ENCODE data around the gene SSBP3. TPM values are rescaled to one million over a fixed set of nuclear protein-coding genes. Genes with fewer than 3 reads are reported as not detected.

The SSBP3 gene
- total and polyA plus RNA-seq, 2 of the 13 experiments (the other 11 are each of a cell fraction or from before 2014, with no cell fraction given), result 8.5 to 17.6 TPM

DNA sequence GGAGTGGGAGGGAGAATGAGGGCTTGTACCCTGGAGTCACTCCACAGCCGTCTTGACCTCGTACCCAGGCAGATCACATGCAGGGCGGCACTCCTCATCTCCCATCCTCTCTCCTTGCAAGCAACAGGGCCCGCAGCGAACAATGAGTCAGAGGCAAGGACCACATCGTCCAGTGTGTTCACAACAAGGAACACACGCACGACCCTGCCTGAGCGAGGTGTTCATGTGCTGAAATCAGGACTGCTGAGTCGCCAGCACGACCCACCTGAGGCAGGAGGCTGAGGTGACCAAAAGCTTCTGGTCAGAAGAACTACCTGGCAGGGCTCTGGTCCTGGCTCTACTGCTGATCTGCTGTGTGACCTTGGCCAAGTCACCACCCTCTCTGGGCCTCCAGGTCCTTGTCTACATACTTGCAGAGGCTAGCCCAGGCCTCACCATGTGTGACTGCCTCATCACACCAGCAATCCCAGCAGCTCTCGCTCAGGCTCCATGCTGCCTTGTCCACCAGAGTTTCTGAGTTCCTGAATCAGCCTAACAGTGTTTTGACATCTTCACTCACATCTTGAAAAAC is 78.0 kb downstream of the SSBP3 start:
- intact Hi-C loops (cut with micrococcal nuclease; ENCODE audit: unreplicated experiment), result no loop called here
- ChIA-PET POLR2A (no interaction called here), CTCF (ENCODE audit: low intra/inter-chr PET ratio, low total read pairs) (no interaction called here)
- no peak overlapping the region for H3K4me2 ChIP-seq (ENCODE audit: low read depth, low read length)
- ATAC-seq (no peak), DNase-seq (ENCODE audit: low spot score) (no peak), FAIRE-seq (no peak)
- H3K9ac ChIP-seq (ENCODE audit: insufficient read depth, low read depth, low read length), result no peak overlapping the region
- H3K9me3 ChIP-seq (ENCODE audit: low read length), result no peaks in the 10 kb centered on the region
- TF ChIP-seq ZNF768 (CRISPR knock-in tag; IDR thresholded peaks at IDR 0.05) (peak; percentile 99), ARID2 (CRISPR knock-in tag; IDR thresholded peaks at IDR 0.05; ENCODE audit: borderline replicate concordance) (no peak), CC2D1A (CRISPR knock-in tag; IDR thresholded peaks at IDR 0.05) (no peak), ZNF766 (CRISPR knock-in tag; IDR thresholded peaks at IDR 0.05; ENCODE audit: borderline replicate concordance) (no peak), ONECUT2 (CRISPR knock-in tag; IDR thresholded peaks at IDR 0.05) (no peak), SRSF9 (IDR thresholded peaks at IDR 0.05; ENCODE audit: borderline replicate concordance, insufficient read depth, low read depth, low read length, poor library complexity, severe bottlenecking) (no peak), FOXK1 (CRISPR knock-in tag; IDR thresholded peaks at IDR 0.05; ENCODE audit: borderline replicate concordance, low read depth) (no peak), ZNF703 (CRISPR knock-in tag; IDR thresholded peaks at IDR 0.05; ENCODE audit: borderline replicate concordance) (no peak)
- H3K27ac ChIP-seq (ENCODE audit: extremely low read length, insufficient read depth, low read length), result no peak overlapping the region
- whole genome bisulfite sequencing (ENCODE audit: low lambda C conversion rate), result 95% methylated on average over 10 of the region's 12 CpGs
- no peak overlapping the region for H2AFZ ChIP-seq (ENCODE audit: low read length)
- 0 out of 2 replicates have a peak, but pooled peaks cover 5% of the 10 kb centered on the region for H4K20me1 ChIP-seq (ENCODE audit: insufficient read depth, low read length)
- no peaks in the 10 kb centered on the region for H3K27me3 ChIP-seq (ENCODE audit: control insufficient read depth in 1 of 2, insufficient read depth in 2 of 2, low read length in 2 of 2)
- in situ Hi-C loops (cut with HindIII; ENCODE audit: extremely low pct_ligation_motif_present, low pct_unique_long_range_greater_than_20kb), result no loop called here
- H3K36me3 ChIP-seq (replicated peaks in 1 of 2; ENCODE audit: control insufficient read depth in 1 of 2, insufficient read depth in 2 of 2, low read length in 2 of 2), result 0 out of 5 replicates have a peak, but pooled peaks cover 0 to 3% of the 10 kb centered on the region in 2 experiments
- no peak overlapping the region for H3K4me3 ChIP-seq (replicated peaks in 1 of 3; ENCODE audit: insufficient read depth in 1 of 3, low read depth in 2 of 3, low read length in 3 of 3)
- H3K79me2 ChIP-seq (ENCODE audit: insufficient read depth, low read length), result peaks cover 12% of the 10 kb centered on the region
- peaks cover 47% of the 10 kb centered on the region for H3K4me1 ChIP-seq (ENCODE audit: insufficient read depth, low read length)
- no TSS peak for BruUV-seq (replicated peaks)
